Right ventricle myocardium inferior (tissue), 1 donor: ENCODE measurements around the gene SGCA. TPM values are rescaled to one million over a fixed set of nuclear protein-coding genes. Genes with fewer than 3 reads are reported as not detected.
A peak's percentile ranks its signal among the peaks of the same experiment; 100 is the strongest.

Experiments
- ATAC-seq: fragments of 200-7000 bp; cut with Tn5 transposase; one replicate; pipeline ENCODE4 v1.9.1; 2020; ENCODE audit warnings: mild to moderate bottlenecking, moderate library complexity
- DNase-seq: peaks from one replicate; pipeline ENCODE4 v3.0.0; 2021; ENCODE audit errors: missing footprints
- intact Hi-C: fragments of 100-400 bp; cut with DNase I; formaldehyde crosslinking; loops from one replicate; pipeline ENCODE4 v1.11.0; 2022
- total RNA-seq: library from RNA; stranded (reverse); fragmentation: NEBNext Ultra II Directional; extraction: Animal tissue kit (Norgen Biotek cat#: 25700); gene quantifications from one replicate; pipeline ENCODE4 v1.2.1, GENCODE V29; 2021
- donor health status: DM: no; HTN: yes; CAD: no; lungs with severe emphysema.

Gene SGCA
- total RNA-seq, 1 donor from 2014 or later: 151 TPM

- DNase-seq (peak; percentile 50), ATAC-seq (no peak)
- intact Hi-C loops: no loop called here
Observed at GRCh38 chr17:50146230-50146926, 19.4 kb upstream of the SGCA start.

DNA sequence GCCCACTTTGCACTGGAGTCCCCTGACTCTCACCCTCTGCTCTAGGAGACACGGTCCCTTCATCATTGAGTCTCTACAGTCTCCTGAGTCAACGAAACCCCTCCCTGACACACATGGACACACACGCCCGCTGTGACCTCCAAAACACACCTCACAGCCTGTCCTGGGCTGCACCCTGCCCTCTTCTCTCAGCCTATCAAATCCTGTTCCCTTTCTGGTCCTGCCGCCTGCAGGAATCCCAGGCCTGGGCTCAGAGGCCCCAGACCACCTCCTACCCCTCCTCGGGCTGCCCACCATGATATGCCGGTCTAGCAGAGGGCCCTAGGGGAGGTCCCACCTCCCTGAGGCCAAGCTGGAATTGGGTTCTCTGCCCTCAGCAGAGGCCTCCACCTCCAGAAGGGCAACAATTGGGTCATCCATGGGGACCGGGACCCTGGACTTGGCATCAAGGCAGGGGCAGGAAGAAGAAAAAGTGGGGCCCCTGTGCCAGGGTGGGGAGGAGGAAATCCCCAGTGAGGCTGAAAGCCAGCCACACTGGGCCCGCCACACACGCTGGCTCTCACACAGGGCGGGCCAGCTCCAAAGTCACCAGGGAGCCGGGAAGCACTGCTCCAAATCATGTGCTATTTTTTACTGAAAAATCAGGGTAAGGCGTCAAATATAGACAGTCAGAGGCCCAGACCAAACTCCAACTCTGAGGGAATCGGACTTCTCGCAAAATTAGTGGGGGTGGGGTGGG lies 18.7 kb upstream of the SGCA start:
- ATAC-seq (no peak), DNase-seq (peak; percentile 69)
- intact Hi-C loops: no loop called here

DNA sequence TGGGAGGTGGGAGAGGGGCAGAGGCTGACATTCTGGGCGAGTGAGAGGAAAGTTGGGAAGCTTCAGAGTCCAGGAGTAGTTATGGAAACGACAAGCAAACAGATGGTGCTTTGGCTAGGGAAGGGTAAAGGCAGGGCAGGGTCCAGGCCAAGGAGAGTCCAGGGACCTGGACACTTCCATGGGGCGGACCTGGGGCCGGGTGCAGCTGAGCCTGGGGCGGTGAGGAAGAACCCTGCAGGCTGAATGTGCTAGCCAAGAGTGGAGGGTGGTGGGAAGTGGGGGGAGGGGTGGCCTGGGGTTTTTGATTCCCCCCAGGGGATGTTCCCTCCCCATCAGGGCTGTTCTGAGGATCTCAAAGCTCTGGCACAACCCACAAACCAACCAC lies 18.0 kb upstream of the SGCA start:
- ATAC-seq (peak; percentile 12), DNase-seq (peak; percentile 65)
- intact Hi-C loops: no loop called here

DNA sequence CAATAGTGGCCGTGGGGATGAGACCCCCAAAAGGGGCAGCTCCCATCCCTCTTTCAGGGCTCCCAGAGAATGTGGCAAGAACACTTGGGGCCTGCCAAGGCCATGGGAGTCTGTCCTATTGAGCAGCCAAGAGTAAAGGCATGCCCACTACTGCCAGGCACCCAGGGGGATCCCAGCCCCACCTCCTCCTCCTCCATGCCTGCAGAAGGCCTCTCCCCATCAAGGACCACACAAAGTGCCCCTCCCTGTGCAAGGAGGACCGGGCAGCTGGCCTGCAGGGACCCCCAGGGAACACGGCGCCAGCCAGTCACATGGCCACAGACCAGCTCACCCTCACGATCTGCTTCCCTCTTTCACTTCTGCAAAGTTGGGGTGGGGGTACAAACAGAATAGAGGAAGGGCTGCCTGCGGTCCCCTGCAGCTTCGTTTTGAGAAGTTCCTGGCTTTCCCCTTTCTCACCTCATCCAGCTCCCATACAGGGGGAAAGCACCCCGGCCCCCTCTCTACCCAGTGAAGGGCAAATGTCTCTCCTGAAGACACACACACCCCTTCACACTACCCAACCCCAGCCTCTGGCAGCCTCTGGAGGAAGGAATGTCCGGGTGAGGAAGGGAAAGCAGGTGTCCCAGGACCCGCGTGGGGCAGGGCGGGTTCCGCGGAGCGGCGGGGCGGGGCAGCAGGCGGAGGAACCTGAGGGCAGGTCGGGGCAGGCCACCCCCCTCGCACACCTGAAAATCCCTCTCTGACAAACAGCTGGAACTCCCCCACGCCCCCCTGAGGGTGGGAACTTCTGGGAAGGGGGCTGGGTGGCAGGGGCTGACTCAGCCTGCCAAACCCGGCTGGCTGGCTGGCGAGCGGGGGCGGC lies 17.3 kb upstream of the SGCA start:
- intact Hi-C loops: no loop called here
- DNase-seq (peak; percentile 82), ATAC-seq (peak; percentile 1)

GRCh38 chr17:50149091-50149416 lies 16.8 kb upstream of the SGCA start:
- DNase-seq: no peak
- no peak for ATAC-seq
- intact Hi-C loops: no loop called here

- DNase-seq: peak; percentile 90
- intact Hi-C loops: loop anchor here (5.0 kb wide), 2 partner anchors 37 to 362 kb away; partner anchors contain the start of gene KAT7
- ATAC-seq: no peak
Observed at GRCh38 chr17:50149417-50150353, 16.1 kb upstream of the SGCA start.

GRCh38 chr17:50150354-50151040 lies 15.3 kb upstream of the SGCA start, which contains the start of gene PPP1R9B:
Gene PPP1R9B (minus strand): TSS chr17:50150677. CDS start chr17:50150513, 164 bp downstream.
- DNase-seq (no peak), ATAC-seq (no peak)
- intact Hi-C loops: loop anchor here (5.0 kb wide), 2 partner anchors 38 to 363 kb away; partner anchors contain the start of gene KAT7

DNA sequence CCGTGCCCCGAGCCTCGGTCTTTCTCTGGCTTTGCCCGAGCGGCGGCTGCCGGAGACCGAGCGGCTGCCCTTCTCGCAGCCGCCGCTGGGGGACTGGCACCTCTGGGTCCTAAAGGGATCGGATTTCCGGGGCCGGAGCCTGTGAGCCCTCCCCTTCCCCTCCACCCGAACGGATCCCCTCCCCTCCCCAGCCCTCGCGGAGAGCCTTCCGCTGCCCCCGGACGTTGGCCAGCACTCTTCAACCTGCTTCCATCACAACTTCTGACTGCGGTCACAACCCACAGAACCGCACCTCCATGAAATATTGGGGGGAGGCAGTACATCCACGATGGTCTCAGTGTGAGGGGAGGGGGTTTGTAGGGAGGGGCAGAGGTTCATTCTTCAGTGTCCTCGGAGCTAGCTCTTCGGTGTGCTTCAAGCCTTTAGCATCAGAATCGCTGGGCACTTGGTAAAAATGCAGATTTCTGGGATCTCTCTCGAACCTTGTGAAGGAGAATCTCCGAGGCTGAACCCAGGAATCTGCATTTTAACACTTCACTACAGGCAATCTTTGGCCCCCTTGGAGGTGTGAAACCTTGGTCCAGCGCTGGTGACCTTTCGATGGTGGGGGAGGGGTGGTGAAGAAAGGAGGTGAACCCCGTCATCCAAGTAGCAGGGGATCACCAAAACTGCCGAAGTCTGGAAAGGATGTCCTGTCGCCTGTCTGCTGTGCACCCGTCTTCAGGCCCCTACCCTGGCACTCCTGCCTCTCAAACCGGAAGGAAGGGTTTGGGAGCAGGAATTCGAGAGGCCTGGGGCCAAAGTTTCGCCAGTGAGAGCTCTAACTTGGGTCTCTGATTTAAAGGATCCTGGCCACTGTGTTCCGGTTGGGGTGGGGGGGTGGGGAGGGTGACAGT lies 14.5 kb upstream of the SGCA start:
- ATAC-seq (peak; percentile 75), DNase-seq (peak; percentile 95)
- intact Hi-C loops: loop anchor here (5.0 kb wide), 2 partner anchors 39 to 364 kb away; partner anchors contain the start of gene KAT7

GRCh38 chr17:50151937-50152547 lies 13.8 kb upstream of the SGCA start:
- intact Hi-C loops: loop anchor here (5.0 kb wide), 2 partner anchors 40 to 365 kb away; partner anchors contain the start of gene KAT7
- ATAC-seq: peak; percentile 69
- DNase-seq: peak; percentile 84

DNA sequence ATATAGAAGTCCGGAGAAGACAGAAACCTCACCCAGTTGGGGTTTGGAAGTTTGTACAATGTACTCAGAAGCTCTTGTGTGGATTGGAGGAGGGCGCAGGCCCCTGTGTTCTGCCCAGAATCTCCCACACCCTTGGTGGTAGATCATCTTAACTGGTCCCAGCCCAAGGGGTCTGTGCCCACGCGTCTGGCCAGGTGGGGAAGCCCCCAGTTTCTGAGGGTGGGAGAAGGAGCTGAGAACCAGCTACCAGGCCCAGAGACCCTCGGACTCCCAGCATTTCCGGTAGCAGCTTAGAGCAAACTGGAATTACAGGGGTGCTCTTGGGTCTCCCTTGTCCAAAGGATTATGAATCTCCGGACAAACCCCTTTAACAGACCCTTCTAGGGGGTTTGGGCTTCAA lies 13.1 kb upstream of the SGCA start:
- DNase-seq (peak; percentile 37), ATAC-seq (no peak)
- intact Hi-C loops: loop anchor here (5.0 kb wide), 2 partner anchors 40 to 365 kb away; partner anchors contain the start of gene KAT7

DNA sequence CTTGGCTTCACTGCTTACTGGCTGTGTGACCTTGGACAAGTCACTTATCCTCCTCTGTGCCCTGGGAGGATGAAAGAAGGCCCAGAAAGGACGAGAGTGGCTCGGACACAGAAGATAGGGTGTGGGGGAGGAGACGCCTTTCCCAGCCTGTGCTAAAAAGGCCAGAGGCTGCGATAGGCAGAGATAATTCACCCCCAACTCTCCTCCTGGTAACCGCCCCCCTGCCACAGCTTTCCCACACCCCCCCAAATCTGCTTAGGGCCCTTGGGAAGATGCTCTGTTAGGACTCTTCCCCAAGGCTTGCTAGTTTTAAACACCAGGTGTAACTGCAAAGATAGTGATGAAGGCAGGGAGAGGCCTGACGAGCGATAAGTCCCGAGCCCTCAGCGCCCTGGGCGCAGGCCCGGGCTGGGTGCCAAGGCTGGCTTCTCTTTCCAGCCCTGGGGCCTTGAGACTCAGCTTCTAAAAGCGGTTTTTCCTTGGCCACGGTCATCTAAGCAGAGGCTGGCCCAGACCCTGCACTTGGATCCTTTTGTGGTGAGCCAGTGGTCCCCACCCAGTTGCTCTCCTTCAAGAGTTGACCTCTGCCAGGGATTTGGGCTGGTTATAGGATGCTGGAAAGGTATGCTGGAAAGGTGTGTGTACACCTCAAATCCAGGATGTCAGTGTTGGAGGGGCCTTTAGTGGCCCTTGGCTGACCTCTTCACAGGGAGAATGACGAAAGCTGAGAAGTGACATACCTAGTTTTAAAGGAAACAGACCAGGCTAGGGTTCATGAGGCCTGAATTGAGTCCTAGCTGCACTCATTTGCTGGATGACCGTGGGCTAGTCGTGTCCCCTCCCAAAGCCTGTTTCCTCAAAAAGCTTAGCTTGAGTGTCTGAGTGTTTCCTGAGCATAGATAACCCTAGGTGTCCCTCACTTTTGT lies 11.9 kb upstream of the SGCA start:
- DNase-seq: peak; percentile 84
- intact Hi-C loops: loop anchor here (5.0 kb wide), 2 partner anchors 42 to 367 kb away; partner anchors contain the start of gene KAT7
- peak; percentile 39 for ATAC-seq

- ATAC-seq: no peak
- intact Hi-C loops: loop anchor here (5.0 kb wide), 2 partner anchors 42 to 367 kb away; partner anchors contain the start of gene KAT7
- DNase-seq: no peak
Observed at GRCh38 chr17:50154604-50155003, 11.2 kb upstream of the SGCA start.

DNA sequence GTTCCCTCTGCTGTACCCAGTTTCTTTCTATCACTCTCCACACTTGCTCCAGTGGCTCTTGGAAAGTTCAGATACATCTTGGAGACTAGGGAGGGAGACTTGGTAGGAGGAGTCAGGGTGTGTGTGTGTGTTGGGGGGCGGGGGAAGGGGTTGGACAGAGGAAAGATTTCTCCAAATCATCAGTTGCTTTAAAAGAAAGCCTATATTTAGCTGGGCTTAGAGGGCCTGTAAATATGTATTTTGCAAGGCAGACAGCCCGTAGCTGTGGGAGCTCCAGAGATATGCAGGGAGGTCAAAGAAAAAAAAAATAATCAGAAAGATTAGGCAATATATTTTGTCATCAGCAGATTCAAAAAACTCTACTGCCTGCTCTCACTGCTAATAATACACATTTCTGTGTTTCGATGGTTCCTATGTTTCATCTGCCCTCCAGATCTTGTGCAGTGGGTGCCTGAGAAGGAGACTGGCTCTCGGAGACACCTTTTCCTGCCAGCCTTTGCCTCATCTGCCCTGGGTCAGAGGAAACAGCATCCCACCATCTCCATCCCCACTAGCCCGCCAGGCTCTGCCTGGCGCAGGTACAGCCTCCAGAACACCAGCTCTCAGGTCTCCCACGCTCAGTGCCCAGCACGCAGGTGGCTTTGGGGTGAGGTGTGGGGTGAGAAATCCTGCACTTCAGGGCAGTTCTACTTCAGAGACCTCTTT lies 10.5 kb upstream of the SGCA start:
- intact Hi-C loops: no loop called here
- DNase-seq (peak; percentile 49), ATAC-seq (peak; percentile 2)

DNA sequence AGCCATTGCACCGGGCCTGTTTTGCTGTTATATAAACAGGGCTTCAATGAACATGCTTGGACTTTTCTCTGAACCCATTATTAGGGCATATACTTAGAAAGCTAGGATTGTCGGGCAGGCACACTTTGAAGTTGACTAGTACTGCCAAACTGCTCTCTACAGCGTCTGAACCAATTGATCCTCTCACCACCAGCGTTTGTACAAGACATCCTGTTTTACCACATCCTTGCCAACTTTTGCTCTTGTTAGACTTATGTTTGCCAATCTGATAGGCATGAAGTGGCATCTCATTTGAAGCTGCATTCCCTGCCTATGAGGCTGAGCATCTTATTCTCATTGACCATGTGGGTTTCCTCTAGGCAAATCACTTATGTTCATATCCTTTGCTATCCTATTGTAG lies 7.9 kb upstream of the SGCA start:
- intact Hi-C loops: no loop called here
- DNase-seq: no peak

More for the DNA sequence above, 7.9 kb upstream of the SGCA start:
- no peak for ATAC-seq
